HG02588 (cell line): Measurements from ENCODE around the gene CHRNA9.
"Not testable (repeated sequence)": the region's sequence is repeated elsewhere in the genome, so short reads cannot be mapped to it uniquely, and the experiment has no call there.

ENCODE experiments used
- ATAC-seq: cut with Tn5 transposase; IDR thresholded peaks from one replicate; pipeline ENCODE4 v1.9.1; 2021; ENCODE audit warnings: mild to moderate bottlenecking, moderate library complexity; ENCODE audit not compliant: unreplicated experiment

Gene CHRNA9, protein sequence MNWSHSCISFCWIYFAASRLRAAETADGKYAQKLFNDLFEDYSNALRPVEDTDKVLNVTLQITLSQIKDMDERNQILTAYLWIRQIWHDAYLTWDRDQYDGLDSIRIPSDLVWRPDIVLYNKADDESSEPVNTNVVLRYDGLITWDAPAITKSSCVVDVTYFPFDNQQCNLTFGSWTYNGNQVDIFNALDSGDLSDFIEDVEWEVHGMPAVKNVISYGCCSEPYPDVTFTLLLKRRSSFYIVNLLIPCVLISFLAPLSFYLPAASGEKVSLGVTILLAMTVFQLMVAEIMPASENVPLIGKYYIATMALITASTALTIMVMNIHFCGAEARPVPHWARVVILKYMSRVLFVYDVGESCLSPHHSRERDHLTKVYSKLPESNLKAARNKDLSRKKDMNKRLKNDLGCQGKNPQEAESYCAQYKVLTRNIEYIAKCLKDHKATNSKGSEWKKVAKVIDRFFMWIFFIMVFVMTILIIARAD

DNA sequence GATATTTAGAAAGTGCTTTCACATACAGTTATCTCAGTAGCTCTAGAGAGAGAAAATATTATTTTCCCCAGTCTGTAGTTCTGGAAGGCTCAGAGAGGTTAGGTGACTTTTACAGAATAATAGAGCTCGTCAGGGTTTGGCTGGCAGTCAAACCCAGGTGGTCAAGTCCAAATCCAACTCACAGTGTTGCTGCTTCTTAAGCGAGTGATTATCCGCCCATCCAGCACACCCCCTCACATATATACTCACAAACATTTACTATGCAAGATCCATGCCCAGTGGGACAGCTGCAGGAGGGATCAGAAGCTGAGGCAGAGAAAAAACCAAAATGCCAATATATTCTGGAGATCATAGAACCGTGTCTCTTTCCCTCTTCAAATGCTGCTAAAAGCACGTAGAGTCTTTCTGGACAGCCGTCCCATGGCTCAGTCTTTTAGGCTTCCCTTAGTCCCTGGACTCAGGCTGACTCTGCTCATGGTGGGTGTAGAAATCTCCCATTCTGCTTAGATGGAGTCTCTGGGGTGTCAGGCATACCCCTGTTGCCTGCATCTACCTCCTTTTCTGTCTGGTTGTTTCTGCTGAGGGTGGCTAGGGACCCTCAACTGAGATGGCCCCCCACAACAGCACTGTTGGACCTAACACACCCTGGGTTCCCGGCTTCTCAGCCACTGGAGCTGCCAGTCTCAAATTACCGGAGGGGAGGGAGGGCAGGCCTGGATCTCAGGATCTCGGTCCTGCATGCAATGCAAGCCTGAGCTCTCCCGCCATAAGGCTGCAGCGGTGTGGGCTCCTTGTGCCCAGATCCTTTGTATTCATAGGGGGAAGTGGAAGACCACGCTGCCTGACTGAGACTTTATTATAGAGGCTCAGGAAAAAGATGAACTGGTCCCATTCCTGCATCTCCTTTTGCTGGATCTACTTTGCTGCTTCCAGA is at the start of gene CHRNA9:
CHRNA9 (plus strand) TSS at position 743 of the 934 bp plus-strand sequence; CDS start at position 878, 135 bp downstream.
- ATAC-seq = no peak

DNA sequence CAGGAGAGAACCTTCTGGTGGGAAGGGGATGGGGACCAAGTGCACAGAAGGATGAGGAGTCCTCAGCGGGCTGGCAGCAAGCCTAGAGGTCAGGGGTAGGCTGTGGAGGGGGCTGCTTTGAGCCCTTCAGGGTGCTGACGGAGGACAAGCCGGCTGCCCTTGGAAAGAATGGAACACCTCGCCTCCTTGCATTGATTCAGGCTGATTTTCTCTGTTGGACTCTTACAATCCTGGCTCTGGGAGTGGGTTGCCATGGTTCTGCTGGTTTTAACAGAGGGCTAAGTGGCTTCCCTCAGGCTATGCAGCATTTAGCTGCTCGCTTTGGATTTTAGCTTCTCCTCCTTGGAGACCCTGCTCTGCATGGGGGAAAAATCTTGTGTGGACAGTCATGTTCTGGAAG is 49.4 kb upstream of the CHRNA9 start:
- no peak for ATAC-seq

DNA sequence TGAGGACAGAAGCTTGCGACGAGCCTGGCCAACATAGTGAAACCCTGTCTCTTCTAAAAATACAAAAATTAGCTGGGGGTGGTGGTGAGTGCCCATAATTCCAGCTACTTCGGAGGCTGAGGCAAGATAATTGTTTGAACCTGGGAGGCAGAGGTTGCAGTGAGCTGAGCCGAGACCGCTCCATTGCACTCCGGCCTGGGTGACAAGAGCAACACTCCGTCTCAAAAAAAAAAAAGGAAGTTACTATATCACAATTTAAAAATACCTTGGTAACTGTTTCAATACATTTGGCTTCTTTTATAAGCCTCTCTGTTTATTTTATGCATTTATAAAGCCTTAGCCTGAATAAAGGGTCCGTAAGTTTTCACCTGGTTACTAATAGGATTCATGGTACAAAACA is 46.6 kb upstream of the CHRNA9 start:
- no peak for ATAC-seq

- ATAC-seq = no peak
These were observed 45.6 kb upstream of the CHRNA9 start for GRCh38 chr4:40289366-40290188.

GRCh38 chr4:40290611-40291186 is 44.4 kb upstream of the CHRNA9 start:
- ATAC-seq = not testable (repeated sequence)

DNA sequence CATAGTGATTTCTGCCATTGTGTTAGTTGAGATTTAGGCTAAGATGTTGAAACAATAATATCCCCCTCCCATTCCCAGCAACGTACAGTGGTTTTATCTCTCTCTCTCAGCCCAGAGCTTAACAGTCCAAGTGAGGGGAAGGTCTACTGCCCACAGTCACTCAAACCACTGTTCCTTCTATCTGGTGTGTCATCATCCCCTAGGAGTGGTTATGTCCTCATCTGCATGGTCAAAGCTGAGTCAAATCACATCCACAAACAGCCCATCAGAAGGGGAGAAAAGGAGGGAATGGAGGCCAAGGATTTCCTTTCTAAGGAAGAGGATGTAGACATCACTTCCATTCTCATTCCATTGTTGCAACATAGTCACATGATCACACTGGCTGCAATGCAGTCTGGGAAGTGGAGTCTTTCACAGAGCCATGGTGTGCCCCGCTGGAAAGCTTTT is 42.8 kb upstream of the CHRNA9 start:
- ATAC-seq = no peak

GRCh38 chr4:40294339-40294738 is 40.8 kb upstream of the CHRNA9 start:
- no peak for ATAC-seq

DNA sequence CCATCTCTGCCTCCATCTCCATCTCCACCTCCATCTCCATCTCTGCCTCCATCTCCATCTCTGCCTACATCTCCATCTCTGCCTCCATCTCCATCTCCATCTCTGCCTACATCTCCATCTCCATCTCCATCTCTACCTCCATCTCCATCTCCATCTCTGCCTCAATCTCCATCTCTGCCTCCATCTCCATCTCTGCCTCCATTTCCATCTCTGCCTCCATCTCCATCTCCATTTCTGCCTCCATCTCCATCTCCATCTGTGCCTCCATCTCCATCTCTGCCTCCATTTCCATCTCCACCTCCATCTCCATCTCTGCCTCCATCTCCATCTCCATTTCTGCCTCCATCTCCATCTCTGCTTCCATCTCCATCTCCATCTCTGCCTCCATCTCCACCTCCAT is 40.1 kb upstream of the CHRNA9 start:
- not testable (repeated sequence) for ATAC-seq

GRCh38 chr4:40295572-40295971 is 39.6 kb upstream of the CHRNA9 start:
- ATAC-seq = no peak

GRCh38 chr4:40299126-40299525 is 36.0 kb upstream of the CHRNA9 start:
- ATAC-seq = no peak

DNA sequence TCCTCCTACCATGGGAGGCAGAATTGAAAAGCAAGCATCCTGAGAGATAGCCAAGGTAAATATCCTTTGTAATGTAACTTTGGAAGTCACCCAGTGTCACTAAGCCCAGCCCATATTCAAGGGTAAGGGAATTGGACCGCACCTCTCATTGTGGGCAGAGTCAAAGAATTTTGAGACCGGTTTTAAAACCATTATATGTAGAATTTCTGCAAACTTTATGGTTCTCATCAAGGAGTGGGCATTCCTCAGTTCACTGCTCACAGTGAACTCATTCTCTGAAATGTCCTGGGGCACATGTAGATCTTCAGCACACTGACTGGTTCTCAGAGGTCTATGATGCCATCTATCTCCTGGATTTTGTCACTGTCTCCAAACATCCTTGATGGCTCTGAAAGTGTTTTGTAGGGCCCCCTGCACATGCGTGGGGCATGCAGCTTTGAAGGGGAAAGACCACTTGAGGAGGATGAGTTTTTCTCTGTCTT is 35.3 kb upstream of the CHRNA9 start:
- ATAC-seq = no peak

- no peak for ATAC-seq
These were observed 34.6 kb upstream of the CHRNA9 start for GRCh38 chr4:40300371-40301162.

- ATAC-seq = peak; percentile 79
These were observed 33.5 kb upstream of the CHRNA9 start for GRCh38 chr4:40301603-40302002.

- no peak for ATAC-seq
These were observed 31.4 kb upstream of the CHRNA9 start for GRCh38 chr4:40303751-40304150.

GRCh38 chr4:40305328-40306170 is 29.6 kb upstream of the CHRNA9 start:
- peak; percentile 34 for ATAC-seq

- ATAC-seq = no peak
These were observed 28.9 kb upstream of the CHRNA9 start for GRCh38 chr4:40306226-40306625.

- no peak for ATAC-seq
These were observed 28.2 kb upstream of the CHRNA9 start for GRCh38 chr4:40306976-40307375.
